GM12865 (cell line): ENCODE results near the gene SH2B3.

Source experiments
- DNase-seq: peaks from one replicate; pipeline ENCODE4 v3.0.0; 2010; ENCODE audit warnings: low read depth
- H3K4me3 ChIP-seq: 2 replicates; pipeline ENCODE4 v1.5.1; 2011; ENCODE audit warnings: mild to moderate bottlenecking, low read depth, low read length, control low read depth
- CTCF ChIP-seq: IDR thresholded peaks from 2 replicates; pipeline ENCODE4 v1.5.1; 2011; ENCODE audit warnings: low read length, control low read depth, low read depth, inconsistent platforms; ENCODE audit not compliant: insufficient read depth; ENCODE audit errors: missing control alignments

Gene SH2B3

GRCh38 chr12:111405859-111406473 is at the start of gene SH2B3:
Gene SH2B3, plus strand, starts transcription at chr12:111405923. Its CDS starts 12,223 bp downstream, at chr12:111418146.
- H3K4me3 ChIP-seq = peak within 1 kb of the TSS; percentile 84
- TF ChIP-seq CTCF = no peak
- no peak for DNase-seq

GRCh38 chr12:111359231-111359913 is 46.4 kb upstream of the SH2B3 start:
- no peak for TF ChIP-seq CTCF
- no peak overlapping the region for H3K4me3 ChIP-seq
- DNase-seq = no peak

GRCh38 chr12:111359914-111360276 is 45.8 kb upstream of the SH2B3 start:
- TF ChIP-seq CTCF = no peak
- H3K4me3 ChIP-seq = no peak overlapping the region
- DNase-seq = no peak

- no peak for DNase-seq
- no peak for TF ChIP-seq CTCF
- no peak overlapping the region for H3K4me3 ChIP-seq
Measured at GRCh38 chr12:111360325-111360930, 45.3 kb upstream of the SH2B3 start.

GRCh38 chr12:111361073-111361716 is 44.5 kb upstream of the SH2B3 start:
- DNase-seq = no peak
- no peak for TF ChIP-seq CTCF
- no peak overlapping the region for H3K4me3 ChIP-seq

GRCh38 chr12:111361717-111362576 is 43.8 kb upstream of the SH2B3 start:
- no peak for DNase-seq
- H3K4me3 ChIP-seq = no peak overlapping the region
- TF ChIP-seq CTCF = no peak
